ENCODE measurements around the gene CSNK2B.

The CSNK2B gene

GRCh38 chr6:31658983-31659648 is 6.8 kb upstream of the CSNK2B start:
- TF ChIP-seq CTCF (conservative IDR thresholded peaks at IDR 0.05) (no peak), ZFX (IDR thresholded peaks at IDR 0.05) (no peak)
- H3K27ac ChIP-seq, result no peak overlapping the region; the same call in 1 of the 2 replicates

GRCh38 chr6:31659649-31660380 is 6.1 kb upstream of the CSNK2B start:
- TF ChIP-seq ZFX (IDR thresholded peaks at IDR 0.05), result no peak
- no peak for TF ChIP-seq CTCF (conservative IDR thresholded peaks at IDR 0.05)
- H3K27ac ChIP-seq, result peak overlapping the region; percentile 88

DNA sequence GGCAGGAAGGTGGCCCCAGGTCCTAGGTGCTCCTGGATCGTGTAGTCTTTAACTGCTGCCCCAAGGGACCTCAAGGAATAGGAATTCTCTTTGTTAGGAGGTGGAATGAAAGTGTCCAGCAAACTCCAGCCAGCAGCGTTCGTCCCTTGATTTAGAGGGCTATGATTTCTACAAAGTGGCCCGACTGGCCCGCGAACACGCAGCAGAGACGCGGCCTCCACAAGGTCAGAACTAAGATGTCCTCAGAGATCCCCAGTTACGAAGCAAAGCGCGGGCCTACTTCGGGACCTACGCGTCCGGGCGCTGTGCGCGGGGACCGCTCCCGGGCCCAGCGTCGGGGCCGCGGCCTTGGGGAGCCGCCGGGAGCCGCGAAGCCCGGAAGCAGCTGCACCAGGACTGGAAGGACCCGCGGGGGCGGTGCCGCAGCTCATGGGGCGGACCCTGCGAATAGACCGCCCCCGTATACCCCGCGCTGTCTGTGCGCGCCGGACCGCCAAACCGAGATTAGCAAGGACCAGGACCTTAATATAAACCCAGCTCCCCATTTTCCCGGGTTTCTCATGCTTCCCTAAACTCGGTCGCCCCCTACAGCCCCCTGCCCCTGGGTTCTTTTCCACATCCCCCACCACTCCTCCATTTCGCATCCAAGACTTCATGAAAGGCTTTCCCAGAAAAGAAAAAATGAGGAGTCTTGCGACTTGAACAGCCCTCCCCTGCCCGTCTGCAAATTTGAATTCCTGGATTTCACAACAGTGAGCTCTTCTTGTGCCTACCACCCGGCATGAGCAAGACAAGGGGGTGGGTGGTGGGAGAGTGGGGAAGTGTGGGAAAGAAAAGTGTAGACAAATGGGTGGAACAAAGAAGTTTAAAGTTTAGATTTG is 5.3 kb upstream of the CSNK2B start, which contains the start of gene C6orf47:
Gene C6orf47, minus strand, starts transcription at position 398 of the 881 bp plus-strand sequence. CDS start 831 bp downstream, outside the sequence.
- H3K27ac ChIP-seq, result peak within 1 kb of the TSS; percentile 88

DNA sequence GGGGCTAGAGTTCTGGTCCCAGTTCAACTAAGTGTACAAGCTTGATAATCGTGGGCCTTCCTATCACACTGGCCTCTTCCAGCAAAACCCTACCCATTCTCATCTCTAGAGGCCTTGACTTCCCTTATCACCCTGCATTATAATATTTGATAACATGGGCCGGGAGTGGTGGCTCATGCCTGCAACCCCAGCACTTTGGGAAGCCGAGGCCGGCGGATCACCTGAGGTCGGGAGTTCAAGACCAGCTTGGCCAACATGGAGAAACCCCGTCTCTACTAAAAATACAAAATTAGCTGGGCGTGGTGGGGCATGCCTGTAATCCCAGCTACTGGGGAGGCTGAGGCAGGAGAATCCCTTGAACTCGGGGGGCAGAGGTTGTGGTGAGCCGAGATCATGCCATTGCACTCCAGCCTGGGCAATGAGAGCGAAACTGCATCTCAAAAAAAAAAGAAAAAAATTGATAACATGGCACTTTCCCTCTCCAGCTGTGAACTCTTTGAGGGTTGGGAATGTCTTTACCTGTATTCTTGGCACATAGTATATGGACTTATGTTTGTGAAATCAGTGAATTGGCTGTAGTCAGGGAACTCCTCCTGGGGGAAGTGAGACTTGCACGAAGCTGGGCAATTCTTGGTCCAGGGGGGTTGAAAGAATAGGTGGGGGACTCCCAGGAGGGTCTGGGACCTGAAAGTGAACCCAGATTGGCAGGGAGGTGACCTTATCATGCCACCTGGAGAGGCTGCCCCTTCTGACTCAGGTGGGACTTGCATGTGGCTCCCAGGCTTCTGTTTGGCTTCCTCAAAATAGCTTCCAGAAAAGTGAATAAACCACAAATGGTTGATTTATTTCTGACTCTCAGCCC is 4.4 kb upstream of the CSNK2B start:
- peak overlapping the region; percentile 88 for H3K27ac ChIP-seq
- TF ChIP-seq CTCF (conservative IDR thresholded peaks at IDR 0.05) (no peak), ZFX (IDR thresholded peaks at IDR 0.05) (no peak)

More for the DNA sequence above, 5.3 kb upstream of the CSNK2B start, which contains the start of gene C6orf47:
- TF ChIP-seq ZFX (IDR thresholded peaks at IDR 0.05) (peak; percentile 91), CTCF (conservative IDR thresholded peaks at IDR 0.05) (no peak)

GRCh38 chr6:31662124-31662723 is 3.7 kb upstream of the CSNK2B start:
- TF ChIP-seq CTCF (conservative IDR thresholded peaks at IDR 0.05) (no peak), ZFX (IDR thresholded peaks at IDR 0.05) (no peak)

More at GRCh38 chr6:31662124-31662723, 3.7 kb upstream of the CSNK2B start:
- no peak overlapping the region for H3K27ac ChIP-seq
